GM21576 (cell line): Measurements from ENCODE around the gene METTL23.

Experiments used
- ATAC-seq: cut with Tn5 transposase; IDR thresholded peaks from one replicate; pipeline ENCODE4 v1.9.1; 2021; ENCODE audit warnings: mild to moderate bottlenecking, moderate library complexity; ENCODE audit not compliant: unreplicated experiment

The METTL23 gene, protein sequence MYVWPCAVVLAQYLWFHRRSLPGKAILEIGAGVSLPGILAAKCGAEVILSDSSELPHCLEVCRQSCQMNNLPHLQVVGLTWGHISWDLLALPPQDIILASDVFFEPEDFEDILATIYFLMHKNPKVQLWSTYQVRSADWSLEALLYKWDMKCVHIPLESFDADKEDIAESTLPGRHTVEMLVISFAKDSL

DNA sequence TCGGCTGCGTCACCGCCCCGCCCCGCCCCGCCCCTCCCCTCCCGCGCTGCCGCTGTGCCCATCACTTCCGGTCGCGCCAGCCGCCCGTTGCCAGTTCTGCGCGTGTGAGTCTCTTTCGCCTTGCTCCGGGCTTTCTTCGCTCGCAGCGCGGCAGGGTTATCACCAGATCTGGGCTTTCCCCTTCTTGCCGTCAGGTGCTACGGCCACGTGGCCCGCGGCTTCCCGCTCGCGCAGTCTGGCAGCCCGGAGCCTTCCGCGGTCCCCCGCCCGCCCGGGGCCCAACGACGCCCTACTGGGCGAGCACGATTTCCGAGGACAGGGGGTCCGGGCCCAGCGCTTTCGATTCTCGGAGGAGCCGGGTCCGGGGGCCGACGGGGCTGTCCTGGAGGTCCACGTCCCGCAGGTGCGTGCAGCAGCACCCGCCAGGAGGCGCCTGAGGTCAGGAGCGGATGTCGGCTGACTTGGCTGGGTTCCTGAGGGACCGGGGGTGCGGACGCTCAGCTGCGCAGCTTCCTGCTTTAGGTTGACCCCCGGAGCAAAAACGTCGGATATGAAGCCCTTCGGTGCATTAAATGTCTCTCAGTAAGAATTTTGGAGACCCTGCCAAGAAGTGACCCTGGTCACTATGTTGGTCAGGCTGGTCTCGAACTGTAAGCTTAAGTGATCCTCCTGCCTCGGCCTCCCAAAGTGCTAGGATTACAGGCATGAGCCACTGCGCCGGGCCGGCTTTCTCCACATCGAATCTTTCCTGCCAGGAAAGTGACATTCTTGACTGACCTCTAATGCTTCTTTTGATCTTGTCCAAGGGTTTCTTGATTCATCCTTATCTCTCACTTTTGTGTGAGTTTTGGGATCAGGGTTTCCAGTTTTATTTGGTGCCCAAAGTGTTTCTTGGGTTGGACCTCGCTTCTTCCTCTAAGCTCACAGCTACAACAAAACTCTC is at the start of gene METTL23:
Gene METTL23 (plus strand): TSS at position 64 of the 943 bp plus-strand sequence. CDS start 2,872 bp downstream, outside the sequence.
- ATAC-seq, result peak; percentile 41

DNA sequence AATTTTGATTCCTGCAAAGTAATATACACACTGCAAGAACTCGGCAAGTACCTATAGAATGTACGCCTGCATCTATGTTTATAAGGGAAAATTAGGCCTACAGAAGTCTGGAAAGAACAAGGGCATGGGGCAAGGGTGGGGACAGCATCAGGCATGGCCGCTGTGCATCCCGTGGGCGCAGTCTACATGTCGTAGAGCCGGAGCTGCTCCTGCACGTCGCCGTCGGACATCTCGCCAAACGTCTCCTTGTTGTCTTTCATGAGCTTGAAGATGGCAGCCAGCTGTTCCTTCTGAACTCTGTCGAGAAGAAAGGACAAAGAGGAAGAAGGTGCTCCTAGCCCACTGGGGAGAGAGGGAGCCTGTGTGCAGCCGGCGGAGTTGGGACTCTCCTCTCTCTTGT is 49.2 kb upstream of the METTL23 start:
- no peak for ATAC-seq

DNA sequence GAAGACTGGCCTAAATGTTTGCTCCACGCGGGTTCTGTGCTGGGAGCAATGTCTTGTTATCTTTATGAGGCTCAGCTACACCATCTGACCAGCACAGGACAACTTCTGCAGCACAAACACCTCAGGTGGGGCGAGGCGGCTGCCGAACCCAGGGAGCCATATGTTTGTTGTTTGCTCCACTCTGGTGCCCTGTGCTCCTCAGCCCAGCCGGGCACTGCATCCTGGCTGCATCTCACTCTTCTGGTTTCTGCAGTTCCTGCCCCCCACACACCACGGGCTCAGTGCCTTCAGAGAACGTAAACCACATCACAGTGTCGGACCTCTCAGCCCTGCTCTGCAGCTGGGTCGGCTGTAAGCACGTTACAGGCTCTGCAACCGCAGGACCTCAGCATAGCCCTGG is 48.3 kb upstream of the METTL23 start:
- ATAC-seq, result no peak

DNA sequence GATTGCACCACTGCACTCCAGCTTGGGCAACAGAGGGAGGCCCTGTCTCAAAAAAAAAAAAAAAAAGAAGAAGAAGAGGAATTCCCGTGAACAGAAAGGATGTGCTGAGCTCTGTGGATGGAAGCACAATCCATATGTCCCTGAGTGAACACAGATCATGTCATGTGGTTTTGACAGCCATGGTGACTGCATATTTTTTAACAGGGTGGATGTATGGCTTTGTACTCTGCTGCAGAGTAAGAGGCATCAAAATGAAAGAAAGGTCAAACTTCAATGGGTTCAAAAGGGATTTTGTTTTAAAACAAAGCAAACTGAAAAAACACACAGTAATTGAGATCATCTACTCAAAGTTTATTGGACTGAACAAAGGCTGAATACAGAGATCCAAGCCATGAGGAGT is 47.4 kb upstream of the METTL23 start:
- no peak for ATAC-seq

DNA sequence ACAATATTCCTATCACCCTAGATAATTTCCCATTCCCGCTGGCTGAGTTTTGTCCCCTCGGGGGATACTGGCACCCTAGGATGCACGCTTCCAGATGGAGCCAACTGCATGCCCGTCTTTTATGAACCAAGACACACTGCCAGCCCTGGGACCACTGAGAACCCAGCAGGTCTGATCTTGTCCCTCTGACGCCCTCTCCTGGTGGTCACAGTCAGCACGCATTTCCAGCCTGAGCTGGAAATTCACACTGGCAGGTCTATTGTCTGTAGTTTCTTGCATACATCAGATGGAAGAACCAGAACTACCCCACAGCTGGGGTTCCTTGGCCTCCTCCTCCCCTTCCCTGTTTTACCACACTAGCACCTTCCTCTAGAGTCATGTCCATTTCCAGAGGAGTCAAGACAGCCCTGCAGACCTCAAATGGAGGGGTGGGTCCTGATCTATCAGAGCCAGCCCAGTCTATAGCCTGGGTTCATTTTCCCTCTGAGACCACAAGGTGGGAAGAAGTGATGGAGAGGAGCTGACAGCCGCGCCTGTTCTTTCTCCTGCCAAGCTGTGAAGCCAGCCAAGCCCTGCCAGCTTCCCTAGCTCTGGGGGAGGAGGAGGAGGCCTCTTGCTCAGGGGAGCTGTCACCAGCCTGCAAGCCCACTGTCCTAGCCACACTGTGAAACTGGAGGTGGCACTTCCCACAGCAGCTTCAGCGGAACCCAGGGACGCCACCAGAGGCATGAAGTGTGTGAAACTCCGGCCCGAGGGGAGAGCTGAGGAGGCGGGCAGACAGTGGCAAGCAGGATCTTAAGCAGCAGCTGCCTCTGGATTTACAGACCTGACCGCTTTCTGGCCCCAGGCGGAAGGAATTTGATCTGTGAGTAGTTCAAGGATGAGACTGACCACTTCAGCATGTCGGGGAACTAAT is 45.2 kb upstream of the METTL23 start:
- no peak for ATAC-seq

DNA sequence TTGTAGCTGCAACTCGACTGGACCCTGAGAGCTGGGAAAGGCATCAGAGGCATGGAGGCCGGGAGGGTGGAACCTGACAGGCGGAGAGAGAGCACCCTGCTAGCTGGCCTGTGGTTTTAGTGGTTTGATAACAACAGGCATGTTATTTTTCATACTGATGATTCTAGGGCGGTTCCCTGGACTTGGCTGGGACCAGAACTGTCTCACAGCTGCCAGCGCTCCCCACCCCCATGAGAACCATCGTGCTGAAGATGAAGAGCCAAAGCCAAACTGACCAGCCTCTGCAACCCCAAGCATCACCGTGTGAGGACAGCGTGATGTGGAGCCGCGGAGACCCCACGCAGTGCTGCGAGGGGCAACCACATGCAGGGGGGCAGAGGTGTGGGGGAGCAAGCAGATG is 44.3 kb upstream of the METTL23 start:
- no peak for ATAC-seq

DNA sequence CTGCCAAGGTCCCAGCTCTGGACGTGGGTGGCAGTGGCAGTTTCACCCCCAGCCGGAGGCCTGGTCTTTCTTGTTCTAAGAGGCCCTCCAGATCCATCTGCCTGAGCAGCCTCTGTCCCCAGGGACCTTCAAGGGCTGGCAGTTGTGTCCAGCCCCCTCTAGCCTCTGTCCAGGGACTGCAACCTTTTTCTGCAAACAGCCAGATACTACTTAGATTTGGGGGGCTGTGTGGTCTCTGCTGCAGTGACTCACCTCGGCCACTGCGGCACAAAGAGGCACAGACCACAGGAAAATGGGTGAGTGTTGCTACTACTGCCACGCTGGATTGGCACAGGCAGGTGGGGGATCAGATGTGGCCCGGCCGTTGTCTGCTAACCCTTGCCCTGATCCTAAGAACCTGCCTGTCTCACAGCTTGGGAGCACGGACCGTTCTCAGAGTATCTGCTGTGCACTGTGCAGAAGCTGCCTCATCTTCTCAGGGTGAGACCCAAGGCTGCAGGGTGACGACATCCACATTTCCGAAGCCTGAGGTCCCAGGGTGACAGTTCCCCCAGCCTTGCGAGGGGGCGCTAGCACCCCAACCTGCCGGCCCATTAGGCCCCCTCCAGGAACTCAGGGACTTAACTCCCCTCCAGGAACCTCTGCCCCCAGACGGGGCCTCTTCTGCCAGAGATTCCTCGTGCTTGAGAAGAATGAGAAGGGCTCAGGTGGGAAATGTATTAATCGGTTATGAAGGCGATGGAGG is 43.5 kb upstream of the METTL23 start:
- ATAC-seq, result no peak

DNA sequence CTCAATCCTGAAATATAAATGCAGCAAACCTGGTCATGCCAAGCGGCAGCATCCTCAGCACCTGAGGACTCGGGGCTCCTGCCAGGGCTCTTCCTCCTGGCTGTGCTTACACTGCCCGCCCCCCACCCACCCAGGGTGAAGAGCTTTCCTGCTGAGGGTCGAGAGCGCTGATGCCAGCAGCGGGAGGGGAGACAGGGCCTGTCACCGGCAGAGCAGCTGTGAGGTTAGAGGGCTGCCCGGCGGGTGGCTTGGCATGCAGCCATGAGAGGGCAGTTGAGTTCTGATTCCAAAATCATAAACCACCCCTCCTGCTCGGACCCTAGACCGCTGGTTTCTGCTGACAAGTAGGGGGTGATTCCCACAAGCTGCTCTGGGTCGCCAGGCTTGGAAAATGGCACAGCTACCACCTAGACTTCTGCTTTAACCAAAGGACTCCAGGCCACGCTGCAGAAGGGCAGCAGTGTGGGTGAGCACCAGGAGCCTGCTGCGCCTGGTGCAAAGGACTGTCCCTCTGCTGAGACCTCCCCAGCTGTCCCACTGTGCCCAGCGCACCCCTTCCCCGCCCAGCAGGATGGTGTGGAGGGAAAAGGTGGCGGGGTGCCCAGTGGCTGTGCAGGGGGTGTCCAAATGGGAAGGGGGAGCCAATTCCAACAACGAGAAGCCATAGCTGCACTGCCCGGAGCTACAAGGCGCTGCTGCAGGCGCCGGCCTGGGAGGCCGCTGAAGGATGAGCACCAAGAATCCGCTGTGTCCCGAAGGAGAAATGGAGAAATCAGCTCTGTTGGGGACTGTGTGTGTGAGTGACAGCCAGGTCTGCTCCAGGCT is 42.5 kb upstream of the METTL23 start:
- ATAC-seq, result no peak

DNA sequence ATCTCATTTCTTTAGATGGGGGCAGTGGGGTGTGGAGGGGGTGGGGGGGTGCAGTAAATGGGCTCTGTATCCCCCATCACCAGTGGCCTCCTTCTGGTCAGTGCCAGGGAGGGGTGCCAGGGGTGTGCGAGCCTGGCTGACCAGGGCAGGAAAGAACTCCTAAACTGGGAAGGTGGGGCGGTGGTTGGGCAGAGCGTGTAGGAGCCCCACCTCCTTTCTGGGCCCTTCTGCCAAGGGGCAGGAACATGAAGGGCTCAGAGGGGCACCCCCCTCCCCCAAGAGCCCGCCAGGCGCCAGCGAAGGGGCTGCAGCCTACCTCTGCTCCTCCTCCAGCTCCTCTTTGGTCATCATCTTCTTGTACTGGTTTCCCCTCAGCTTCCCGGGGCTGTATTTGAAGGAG is 41.9 kb upstream of the METTL23 start:
- no peak for ATAC-seq

DNA sequence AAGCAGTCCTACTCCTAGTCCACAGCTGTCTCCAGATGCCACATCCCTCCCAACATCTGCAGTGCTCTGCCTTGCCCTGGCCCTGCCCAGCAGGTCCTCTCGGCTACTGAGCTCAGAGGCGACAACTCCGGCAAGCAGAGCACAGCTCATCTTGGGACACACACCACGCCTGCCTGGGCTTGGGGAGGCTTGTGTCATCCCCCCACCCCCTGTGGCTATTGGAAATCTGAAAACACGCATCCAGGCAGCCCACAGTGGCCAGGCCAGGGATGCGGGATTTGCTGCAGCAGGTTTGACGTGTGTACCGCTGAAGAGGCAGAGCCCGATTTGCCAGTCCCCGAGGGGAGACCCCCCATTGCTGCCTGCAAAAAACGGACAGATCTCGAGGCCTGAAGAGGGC is 41.3 kb upstream of the METTL23 start:
- no peak for ATAC-seq

DNA sequence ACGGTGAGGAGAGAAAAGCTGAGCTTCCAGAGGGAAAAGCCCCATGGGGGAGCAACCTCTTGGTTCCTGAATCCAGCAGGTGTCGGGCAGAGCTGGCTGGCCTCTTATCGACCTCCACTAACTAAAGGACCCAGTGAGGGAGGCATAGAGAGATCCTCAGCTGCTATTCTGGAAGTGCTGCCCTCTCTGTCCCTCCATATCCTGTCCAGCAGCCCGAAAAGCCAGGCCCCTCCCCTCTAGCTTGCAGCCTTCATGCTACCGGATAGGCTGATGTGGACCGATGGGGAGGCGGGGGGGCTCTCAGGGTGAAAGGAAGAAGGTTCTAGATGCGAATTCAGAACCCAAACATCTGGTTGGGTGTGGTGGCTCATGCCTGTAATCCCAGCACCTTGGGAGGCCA is 40.8 kb upstream of the METTL23 start:
- ATAC-seq, result no peak

DNA sequence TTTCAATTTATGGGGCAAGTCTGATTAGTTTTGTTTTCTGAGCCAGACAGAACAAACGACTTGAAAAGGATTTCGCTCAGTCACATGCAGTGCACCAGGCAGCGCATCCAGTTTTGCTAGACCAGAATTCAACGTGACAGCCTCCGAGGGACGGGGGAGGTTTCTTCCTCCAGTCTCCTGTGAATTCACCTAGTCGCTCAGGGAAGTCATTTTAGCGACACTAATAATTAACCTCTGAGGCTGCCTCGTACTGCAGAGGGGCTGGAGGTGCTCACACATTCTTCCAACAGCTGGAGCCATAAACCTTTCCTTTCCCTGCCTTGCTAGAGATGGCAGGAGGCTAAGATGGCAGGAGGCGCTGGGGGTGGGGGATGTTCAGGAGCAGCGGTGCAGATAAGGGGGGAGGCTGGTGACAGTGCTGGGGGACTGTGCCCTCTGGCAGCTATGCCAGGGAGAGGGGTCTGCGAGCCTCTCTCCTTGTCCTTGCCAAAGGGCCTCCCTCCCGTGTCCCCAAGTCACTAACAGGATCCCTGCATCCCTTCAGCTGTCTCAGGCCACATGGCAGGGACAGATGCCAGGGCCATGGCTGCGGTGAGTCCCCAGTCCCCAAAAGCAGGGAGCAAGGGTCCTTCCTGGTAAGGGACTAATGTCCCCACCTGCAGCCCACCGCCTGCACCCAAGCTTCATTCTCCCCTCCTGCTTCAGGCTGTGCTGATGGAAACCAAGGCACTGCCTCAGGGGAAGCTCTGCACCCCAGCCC is 39.9 kb upstream of the METTL23 start:
- no peak for ATAC-seq

DNA sequence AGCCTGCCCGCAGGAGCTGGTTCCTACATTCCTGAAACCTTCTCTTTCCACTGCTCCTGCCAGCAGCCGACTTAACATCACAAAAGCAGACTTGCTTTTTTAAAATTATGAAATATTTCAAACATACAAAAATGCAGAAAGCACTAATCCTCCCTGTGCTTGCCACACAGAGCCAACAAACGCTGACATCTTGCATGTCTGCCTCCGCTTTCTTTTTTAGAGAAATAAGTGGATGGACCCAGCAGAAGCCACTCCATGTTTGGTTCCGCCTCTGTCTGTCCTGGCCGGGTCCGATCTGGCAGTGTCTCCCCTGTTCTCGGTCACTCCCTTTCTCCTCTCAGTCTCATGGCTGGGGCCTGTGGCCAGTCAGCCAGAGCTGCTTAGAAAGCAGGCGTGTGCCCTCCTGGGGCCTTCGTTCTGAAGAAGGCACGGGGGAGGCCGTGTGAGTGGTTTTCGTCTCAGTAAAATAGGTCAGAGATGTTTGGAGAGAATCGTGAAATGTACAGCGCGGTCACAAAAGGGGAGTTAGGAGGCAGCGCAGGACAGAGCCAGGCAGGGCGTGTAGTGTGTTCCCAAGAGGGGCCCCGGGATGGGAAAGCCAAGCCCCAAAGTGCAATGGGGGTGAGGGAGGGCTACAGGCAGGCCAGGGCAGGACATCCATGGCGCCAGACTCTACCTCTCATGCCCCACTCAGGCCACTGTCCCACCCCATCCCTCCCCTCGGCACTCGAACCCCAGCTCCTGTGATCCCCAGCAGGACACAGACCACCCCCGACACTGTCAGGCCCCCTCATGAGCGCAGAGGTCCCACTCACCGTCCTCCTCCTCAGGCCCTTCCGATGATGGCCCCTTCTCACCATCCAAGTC is 39.1 kb upstream of the METTL23 start:
- ATAC-seq, result no peak

DNA sequence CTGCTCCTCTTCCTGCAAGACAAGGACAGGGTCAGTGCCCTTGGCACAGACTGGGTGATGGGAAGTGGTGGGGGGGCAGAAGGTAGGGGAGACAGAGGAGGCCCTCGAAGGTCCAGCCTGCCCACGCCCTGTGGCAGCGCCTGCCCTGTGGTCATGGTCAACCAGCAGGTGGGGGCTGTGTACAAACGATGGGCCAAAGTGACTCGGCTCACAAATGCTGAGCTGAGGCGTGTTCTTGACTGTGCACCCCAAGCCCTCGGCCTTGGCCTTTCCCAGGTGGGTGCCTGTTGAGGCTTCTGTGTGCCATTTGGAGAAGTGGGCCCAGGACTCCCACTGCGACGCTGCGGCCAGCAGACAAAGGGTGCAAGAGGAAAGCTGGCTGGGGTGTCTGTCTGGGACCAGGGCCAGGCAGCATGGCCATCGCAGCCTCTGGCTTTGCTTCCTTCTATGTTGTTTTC is 38.4 kb upstream of the METTL23 start:
- no peak for ATAC-seq

DNA sequence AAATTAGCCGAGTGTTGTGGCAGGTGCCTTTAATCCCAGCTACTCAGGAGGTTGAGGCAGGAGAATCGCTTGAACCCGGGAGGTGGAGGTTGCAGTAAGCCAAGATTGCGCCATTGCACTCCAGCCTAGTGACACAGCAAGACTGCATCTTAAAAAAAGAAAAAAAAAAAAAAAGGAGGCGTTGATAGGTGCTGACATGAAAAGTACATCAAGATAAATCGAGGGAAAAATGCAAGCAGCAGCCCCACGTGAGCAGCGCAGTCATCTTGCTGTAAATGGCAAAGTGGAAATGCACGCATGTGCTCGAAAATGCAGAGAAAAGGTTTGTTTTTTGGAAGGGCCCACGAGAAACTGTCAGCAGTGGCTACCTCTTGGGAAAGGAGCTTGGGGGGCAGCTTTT is 36.8 kb upstream of the METTL23 start:
- no peak for ATAC-seq

DNA sequence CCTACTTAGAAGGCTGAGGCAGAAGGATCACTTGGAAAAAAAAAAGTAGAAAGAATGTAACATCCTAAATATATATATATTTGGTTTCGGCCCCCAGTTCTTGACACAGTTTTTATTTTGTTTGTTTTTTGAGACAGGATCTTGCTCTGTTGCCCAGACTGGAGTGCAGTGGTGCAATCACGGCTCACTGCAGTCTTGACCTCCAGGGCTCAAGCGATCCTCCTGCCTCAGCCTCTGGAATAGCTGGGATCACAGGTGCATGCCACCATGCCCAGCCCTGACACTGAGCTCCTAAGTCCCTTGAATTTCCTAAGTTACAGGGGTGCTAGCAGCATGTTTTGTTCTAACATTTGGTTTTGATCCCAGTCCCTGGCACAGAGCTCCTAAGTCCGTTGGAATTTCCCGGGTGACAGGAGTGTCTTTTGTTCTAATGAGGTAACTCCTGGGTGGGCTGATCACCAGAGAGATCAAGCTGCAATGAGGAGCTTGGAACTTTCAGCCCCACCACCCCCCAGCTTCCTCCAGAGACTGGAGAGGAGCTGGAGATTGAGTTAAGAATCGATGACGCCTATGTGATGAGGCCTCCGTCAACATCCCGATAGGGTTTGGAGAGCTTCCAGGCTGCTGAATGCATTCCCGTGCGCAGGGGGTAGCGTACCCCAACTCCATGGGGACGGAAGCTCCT is 35.9 kb upstream of the METTL23 start:
- no peak for ATAC-seq
